GM19351 (cell line): ENCODE data around the gene STON2.

Source experiments
- ATAC-seq: cut with Tn5 transposase; IDR thresholded peaks from one replicate; pipeline ENCODE4 v1.9.1; 2021; ENCODE audit warnings: mild to moderate bottlenecking, moderate library complexity; ENCODE audit not compliant: unreplicated experiment

The STON2 gene

GRCh38 chr14:81337073-81337472 lies 63.1 kb downstream of the STON2 start:
- no peak for ATAC-seq

DNA sequence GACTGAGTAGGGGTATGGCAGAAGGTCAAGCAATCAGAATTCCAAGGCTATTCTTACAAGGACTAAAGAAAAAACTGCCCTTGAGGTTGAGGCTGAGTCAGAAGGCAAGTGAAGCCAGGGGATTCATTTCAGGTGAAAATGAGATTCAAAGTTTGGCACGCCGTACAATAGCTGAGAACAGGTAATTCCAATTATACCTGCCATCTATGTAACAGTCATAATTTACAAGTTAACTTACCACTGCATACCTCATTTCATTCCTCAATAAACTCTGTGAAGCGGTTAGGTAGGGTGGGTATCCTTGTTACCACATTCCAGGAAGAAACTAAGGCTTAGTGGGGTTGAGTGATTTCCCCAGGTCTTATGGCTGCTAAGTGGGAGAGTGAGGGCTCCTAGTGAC lies 64.1 kb downstream of the STON2 start:
- no peak for ATAC-seq

DNA sequence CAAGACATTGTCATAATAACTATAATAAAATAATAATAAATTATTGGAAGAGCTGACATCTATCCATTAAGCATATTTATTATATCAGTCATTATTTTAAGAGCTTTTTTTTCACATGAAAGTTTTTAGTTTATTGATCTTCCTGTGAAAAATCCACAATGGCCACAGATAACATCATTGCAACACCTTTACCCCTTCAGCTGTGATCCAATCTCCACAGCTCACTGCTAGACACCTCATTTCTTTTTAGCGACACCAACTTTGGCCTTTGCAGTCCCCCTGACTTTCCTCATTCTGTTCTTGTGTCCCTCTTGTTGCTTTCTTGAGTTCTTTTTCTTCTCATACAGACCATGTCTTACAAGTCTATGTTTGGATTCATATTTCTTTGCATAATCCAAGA lies 67.4 kb downstream of the STON2 start:
- ATAC-seq, result no peak

GRCh38 chr14:81331229-81332021 lies 68.7 kb downstream of the STON2 start:
- no peak for ATAC-seq

DNA sequence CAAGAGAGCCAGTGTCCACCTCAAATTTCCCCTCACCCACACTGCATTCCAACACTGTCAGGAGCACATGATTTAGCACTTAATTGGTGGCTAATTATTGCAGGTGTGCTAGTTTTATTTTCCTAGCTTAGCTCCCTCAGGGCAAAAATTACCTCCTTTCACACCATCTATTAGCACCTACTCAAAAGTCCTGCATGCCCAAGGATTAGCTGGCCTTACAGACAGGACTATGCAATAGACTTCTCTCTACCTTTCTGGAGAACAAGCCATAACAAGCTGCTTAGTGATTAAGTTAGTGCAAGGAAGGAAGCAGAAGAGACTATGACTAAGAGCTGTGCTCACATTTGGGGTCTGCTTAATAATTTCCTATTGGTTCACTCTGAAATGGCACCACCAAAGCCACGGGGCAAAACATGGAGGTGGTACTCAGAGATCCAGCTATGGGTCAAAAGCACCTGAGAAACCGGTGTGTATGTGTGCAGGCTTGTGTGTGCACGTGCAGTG lies 69.5 kb downstream of the STON2 start:
- ATAC-seq, result no peak

- no peak for ATAC-seq
These were observed 70.3 kb downstream of the STON2 start for GRCh38 chr14:81329640-81330381.

DNA sequence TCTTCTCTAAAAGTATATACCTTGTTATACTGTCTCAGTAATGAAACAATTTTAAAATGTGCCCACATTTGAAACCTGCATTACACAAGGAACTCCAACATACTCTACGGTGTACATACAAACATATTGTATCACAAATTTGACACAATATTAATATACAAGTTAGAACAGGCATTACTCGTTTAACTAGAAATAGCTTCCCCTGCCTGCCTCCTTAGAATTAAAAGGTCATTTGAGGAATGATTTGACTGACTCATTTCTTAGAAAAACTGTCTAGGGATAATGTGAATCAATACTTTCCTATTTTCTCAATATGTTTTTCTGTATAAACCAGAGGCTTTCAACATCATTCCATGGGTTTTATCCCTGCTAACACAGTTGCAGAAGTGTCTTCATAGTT lies 73.7 kb downstream of the STON2 start:
- ATAC-seq, result no peak

DNA sequence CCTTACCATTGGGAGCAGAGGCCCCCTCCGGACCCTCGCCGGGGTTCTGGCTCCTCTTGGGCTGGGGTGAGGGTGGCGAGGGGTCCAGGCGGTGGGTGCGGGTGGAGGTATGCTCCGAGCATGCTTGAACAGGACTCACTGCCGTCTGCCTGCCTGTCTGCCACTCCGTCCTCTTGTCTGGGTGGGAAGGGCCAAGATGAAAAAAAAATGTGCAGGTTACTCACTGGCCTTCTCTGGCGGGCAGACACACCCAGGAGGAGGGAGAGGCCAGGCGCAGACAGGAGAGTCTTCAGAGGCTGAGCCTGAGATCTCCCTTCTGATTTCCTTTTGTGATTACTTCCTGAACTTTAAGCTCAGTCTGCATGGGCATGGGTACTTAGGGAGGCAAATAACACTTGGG lies 76.1 kb downstream of the STON2 start:
- ATAC-seq, result no peak

DNA sequence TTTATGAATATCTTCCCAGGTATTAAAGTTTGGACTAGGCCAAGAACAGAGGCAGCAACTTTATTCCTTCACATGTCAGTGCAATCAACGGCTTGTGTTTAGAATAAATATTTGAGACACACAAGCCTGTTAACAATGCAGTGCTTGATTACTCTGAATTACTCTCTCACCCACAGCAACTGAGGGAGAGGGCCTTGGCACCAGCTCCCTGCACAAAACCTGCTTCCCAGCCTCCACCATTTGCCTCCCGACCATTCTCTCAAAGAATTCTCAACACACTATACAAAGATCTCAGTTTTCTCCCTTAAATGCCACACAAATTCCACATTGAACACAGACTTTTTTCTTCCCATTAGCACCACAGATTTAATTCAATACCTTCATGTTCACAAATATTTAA lies 77.0 kb downstream of the STON2 start:
- ATAC-seq, result no peak

- ATAC-seq, result no peak
These were observed 80.2 kb downstream of the STON2 start for GRCh38 chr14:81319946-81320345.

GRCh38 chr14:81319314-81319713 lies 80.8 kb downstream of the STON2 start:
- no peak for ATAC-seq

GRCh38 chr14:81315341-81315740 lies 84.8 kb downstream of the STON2 start:
- ATAC-seq, result no peak

GRCh38 chr14:81314443-81315175 lies 85.5 kb downstream of the STON2 start:
- ATAC-seq, result no peak

DNA sequence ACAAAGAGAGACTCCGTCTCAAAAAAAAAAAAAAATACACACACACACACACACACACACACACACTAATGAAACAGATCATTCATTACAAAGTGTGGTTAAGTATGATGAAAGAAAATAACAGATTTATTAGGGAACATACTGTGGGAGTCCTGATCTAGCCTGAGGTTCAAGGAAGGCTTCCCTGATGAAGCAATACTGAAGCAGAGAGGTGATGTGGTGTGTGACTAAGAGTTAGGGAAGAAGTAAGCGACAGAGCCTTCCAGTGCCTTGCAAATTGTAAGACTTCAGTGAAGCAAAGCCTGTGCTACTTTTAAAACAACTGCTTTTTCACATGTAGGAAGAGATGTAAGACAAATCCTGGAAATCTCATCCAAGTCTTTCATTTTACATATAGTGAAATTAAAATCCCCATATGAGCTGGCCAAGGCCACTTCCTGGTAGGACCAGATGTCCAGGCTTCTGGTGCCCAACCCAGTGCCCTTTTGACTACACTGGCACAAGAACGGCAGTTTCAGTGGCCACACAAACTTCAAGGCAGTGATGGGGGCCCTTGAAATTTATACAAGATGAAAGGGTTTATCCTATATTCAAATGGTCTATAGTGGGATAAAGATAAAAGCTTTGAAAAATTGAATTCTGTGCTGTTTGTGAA lies 86.2 kb downstream of the STON2 start:
- ATAC-seq, result no peak

DNA sequence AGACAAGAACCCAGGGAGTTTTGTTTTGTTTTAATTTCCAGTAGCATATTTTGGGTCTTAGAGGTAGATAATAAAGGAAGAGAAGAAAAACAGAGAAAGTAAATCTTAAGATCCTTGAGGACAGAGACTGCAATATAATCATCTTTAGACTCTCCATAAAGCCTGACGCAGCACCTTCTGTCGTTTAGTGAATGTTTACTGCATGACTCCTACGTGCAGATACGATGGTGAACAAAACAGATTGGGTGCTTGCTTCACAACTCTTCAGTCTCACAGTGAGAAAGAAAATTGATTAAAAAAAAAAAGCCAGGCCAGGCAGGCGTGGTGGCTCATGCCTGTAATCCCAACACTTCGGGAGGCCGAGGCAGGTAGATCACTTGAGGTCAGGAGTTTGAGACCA lies 86.9 kb downstream of the STON2 start:
- no peak for ATAC-seq

GRCh38 chr14:81312289-81312876 lies 87.7 kb downstream of the STON2 start:
- ATAC-seq, result peak; percentile 63

- no peak for ATAC-seq
These were observed 88.3 kb downstream of the STON2 start for GRCh38 chr14:81311778-81312177.

DNA sequence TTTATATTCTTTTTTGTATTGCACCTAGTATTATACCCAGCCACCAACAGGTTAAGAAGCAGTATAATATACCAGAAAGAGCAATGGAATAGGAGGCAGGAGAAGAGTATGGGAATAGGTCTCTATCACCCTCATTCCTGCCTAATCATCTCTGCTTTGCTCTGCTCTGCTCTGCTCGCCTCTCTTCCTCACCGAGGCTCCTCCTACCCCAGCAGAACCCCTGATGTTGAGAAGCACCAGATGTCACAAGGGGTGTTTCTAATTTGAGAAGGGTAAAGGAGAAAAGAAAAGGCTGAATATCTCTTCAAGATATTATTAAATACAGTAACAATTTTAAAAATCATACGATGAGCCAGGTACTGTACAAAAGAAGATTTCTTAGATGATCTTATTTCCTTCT lies 89.0 kb downstream of the STON2 start:
- ATAC-seq, result no peak

DNA sequence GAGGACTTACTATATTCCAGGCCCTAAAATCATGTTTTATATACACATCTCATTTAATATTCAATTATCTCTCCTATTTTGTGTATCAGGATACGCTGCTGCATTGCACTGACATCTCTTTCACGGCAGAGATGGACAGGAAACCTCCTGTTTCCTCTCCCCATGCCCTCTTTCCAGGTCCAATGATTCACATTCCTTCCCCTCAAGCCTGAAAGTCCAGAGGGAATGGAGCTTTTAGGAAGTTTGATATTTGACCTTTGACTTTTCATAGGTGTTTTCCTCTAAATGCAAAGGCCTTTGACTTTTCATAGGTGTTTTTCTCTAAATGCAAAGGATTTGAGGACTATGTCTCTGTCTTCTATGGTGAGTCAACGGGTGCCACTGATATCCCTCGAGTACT lies 89.5 kb downstream of the STON2 start:
- ATAC-seq, result no peak

GRCh38 chr14:81309511-81309910 lies 90.6 kb downstream of the STON2 start:
- ATAC-seq, result no peak

GRCh38 chr14:81305743-81306142 lies 94.4 kb downstream of the STON2 start:
- ATAC-seq, result no peak
